Bronchus fibroblast of lung (primary cell): ENCODE measurements around the gene SYTL4. TPM values are rescaled to one million over a fixed set of nuclear protein-coding genes. Genes with fewer than 3 reads are reported as not detected.

Source experiments
- total RNA-seq: library from RNA; depleted of rRNA; stranded (reverse); fragments of >200 nt; gene quantifications from 2 replicates; pipeline ENCODE4 v1.2.3, GENCODE V29; 2015

The SYTL4 gene
- total RNA-seq: 3.5 and 3.6 TPM in 2 replicates

DNA sequence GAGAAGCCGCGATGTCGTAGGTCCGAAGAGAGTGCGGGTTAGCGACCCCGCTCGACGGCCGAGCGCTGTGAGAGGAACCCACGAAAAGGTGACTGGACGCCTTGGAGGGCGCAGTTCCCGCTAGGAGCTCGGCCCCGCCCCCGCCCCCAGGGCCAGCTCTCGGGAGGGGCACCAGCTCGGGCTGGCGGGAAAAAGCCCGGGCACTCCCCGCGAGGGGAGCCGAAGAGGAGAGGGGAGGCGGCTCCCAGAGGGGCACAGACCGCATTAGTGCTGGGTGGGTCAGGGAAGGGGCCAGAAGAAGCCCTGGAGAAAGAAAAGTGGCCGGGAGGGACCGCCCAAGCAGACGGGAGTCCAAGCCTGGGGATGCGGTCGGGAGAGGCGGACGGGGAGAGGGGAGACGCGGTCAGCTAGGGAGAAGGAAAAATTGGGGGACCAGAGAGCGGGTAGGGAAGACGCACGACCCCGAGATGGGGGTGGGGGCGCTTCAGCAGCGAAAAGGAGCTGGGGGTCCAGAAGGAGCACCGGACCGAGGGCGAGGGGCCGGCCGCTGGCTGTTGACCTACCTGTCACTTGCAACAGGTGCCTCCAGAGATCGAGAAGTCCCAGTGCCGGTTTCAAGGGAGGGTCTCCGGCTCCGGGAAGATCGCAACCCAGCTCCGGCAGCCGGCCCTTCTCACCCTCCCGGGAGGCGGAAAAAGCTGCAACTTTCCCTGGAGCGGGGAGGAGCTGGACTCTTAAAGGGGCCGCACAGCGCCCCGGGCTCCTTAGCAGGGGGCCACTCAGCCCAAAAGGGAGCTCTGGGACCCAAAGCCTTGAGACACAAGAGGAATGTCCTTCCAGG lies at the start of gene SYTL4:
SYTL4 (minus strand) TSS at position 681 of the 841 bp plus-strand sequence. CDS start 30,084 bp downstream, outside the sequence.

DNA sequence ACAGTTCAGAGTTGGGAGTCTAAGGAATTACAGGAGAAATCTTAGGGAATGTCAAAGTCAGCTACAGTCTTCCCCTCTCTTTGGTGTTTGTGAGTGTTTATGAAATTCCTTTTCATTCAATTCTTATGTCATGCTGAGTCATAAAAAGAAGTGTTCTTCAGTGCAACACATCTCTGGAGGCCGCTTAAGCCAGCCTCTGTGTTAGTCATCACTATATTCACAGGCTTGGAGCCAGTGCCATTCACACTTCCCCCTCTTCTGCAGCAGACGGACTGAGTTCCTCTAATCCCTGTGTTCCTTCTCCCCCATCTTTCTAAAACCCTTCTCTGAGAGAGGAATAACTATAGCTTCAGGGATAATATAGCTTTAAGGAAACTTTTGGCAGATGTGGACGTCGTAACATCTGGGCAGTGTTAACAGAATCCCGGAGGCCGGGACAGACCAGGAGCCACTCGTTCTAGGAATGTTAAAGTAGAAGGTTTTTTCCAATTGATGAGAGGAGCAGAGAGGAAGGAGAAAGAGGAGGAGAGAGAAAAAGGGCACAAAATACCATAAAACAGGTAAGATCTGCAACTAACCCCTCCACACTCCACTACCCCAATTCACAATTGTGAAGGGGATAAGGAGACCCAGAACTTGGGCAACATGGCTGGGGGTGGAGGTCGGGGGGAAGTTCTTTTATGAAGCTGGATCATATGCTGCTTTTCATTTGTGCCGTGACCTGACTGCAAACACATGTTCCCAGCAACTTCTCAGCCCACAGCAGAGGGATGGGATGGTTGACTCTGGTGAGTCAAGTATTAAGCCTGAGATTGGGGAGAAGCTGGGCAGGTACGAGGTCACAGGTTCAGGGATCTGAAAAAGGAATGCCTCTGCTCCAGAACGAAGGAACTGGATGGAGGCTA lies 87.7 kb downstream of the SYTL4 start, which contains the start of gene SRPX2:
SRPX2 (plus strand) TSS at position 244 of the 905 bp plus-strand sequence. CDS start 2,124 bp downstream, outside the sequence.

DNA sequence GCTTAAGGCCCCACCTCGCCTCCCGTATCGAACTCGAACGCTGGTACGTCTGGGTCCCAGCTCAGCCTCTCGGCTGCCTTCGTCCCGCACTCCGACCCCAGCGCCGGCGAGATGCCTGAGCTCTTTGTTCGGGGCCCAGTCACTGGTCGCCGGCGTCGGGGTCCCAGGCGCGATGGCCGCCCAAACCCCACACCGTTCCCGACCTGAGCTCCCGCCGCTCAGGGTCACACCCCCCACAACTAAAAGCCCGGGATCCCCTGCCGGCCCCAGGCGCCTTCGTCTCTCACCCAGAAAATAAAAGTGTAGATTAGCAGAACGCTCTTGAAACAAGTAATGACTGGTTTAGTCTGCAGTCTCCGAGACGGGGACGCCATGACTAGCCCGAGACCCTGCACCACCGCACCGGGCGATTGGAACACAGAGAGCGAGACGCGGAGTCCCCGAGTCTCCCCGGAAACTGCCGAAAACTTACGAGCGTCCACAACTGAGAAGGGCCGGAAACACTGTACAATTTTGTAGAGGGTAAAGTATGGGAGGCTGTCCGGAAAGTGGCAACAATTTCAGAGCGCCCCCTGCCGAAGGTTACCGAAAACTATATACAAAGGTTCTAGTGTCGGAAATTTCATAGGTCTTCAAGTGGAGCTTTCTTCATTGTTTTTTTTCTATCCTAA lies 95.5 kb downstream of the SYTL4 start, which contains the start of gene TSPAN6:
TSPAN6 (minus strand) TSS at position 486 of the 671 bp plus-strand sequence; CDS start at position 374, 112 bp downstream.

Other genes starting within 250 kb of the SYTL4 start
- not detected in 2 replicates for gene TNMD, start 147.2 kb downstream of the SYTL4 start, total RNA-seq
- 17.4 and 20.0 TPM in 2 replicates for gene TSPAN6, start 95.3 kb downstream of the SYTL4 start, total RNA-seq
- gene SRPX2, start 87.9 kb downstream of the SYTL4 start, total RNA-seq: 20.8 and 32.4 TPM in 2 replicates
- gene CSTF2, start 88.3 kb upstream of the SYTL4 start, total RNA-seq: 22.5 and 23.9 TPM in 2 replicates
- not detected in 2 replicates for gene NOX1, start 142.2 kb upstream of the SYTL4 start, total RNA-seq
- under 0.01 TPM in 2 replicates for gene XKRX, start 196.8 kb upstream of the SYTL4 start, total RNA-seq
- not detected in 2 replicates for gene ARL13A, start 237.6 kb upstream of the SYTL4 start, total RNA-seq